ENCODE data around the gene SPEN. TPM values are rescaled to one million over a fixed set of nuclear protein-coding genes. Genes with fewer than 3 reads are reported as not detected.

Gene SPEN
- total and polyA plus RNA-seq, 9 of the 15 experiments (the other 6 are each of a cell fraction or from before 2014, with no cell fraction given): 5.7 to 87.5 (median 27.2) TPM

GRCh38 chr1:15848143-15848928 lies 829 bp downstream of the SPEN start (continued):
- no peak for TF ChIP-seq MYC (IDR thresholded peaks at IDR 0.05; ENCODE audit: low read depth, low read length)
- no peak for TF ChIP-seq MYC (CRISPR knock-in tag; IDR thresholded peaks at IDR 0.05; ENCODE audit: borderline replicate concordance, low read depth)
- peak; percentile 97 for TF ChIP-seq RBBP5 (IDR thresholded peaks at IDR 0.05; ENCODE audit: borderline replicate concordance, insufficient read depth, low read length, poor library complexity, severe bottlenecking)
- TF ChIP-seq CBX3 (IDR thresholded peaks at IDR 0.05; ENCODE audit: borderline replicate concordance in 1 of 2, low read length in 2 of 2): no peak
- TF ChIP-seq CXXC5 (CRISPR knock-in tag; IDR thresholded peaks at IDR 0.05): no peak; the same call in 1 of the 2 replicates
- no peak for TF ChIP-seq SNRNP70 (optimal IDR thresholded peaks at IDR 0.05; ENCODE audit: low read depth, low read length)
- no peak for TF ChIP-seq KAT2B (IDR thresholded peaks at IDR 0.05; ENCODE audit: low read depth, low read length)
- TF ChIP-seq POLR2A (conservative IDR thresholded peaks at IDR 0.05): no peak
- peak in 1 of 2 experiments; percentile 23; a peak in 1 of 4 replicates for TF ChIP-seq FOXA3 (CRISPR knock-in tag; conservative IDR thresholded peaks at IDR 0.05 in 1 of 2, IDR thresholded peaks at IDR 0.05 in 1 of 2)
- TF ChIP-seq ERF (CRISPR knock-in tag; IDR thresholded peaks at IDR 0.05): no peak; the same call in 1 of the 2 replicates
- TF ChIP-seq ZNF23 (CRISPR knock-in tag; IDR thresholded peaks at IDR 0.05): no peak
- TF ChIP-seq SMC3 (conservative IDR thresholded peaks at IDR 0.05; ENCODE audit: insufficient read depth, low read depth, low read length): no peak
- TF ChIP-seq SREBF2 (CRISPR knock-in tag; IDR thresholded peaks at IDR 0.05): no peak
- TF ChIP-seq SRSF3 (IDR thresholded peaks at IDR 0.05; ENCODE audit: insufficient read depth, low read length): no peak
- peak in 1 of 2 experiments; percentile 66; a peak in 1 of 4 replicates for TF ChIP-seq NONO (IDR thresholded peaks at IDR 0.05; ENCODE audit: low read depth in 2 of 2, low read length in 1 of 2)
- no peak; the same call in 1 of the 2 replicates for TF ChIP-seq ZNF277 (CRISPR knock-in tag; IDR thresholded peaks at IDR 0.05; ENCODE audit: borderline replicate concordance)
- TF ChIP-seq NR2C1 (IDR thresholded peaks at IDR 0.05): no peak
- TF ChIP-seq NR2C1 (tag; IDR thresholded peaks at IDR 0.05): no peak
- TF ChIP-seq ZNF134 (CRISPR knock-in tag; conservative IDR thresholded peaks at IDR 0.05): no peak
- TF ChIP-seq, protein P1, sequence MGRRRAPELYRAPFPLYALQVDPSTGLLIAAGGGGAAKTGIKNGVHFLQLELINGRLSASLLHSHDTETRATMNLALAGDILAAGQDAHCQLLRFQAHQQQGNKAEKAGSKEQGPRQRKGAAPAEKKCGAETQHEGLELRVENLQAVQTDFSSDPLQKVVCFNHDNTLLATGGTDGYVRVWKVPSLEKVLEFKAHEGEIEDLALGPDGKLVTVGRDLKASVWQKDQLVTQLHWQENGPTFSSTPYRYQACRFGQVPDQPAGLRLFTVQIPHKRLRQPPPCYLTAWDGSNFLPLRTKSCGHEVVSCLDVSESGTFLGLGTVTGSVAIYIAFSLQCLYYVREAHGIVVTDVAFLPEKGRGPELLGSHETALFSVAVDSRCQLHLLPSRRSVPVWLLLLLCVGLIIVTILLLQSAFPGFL (CRISPR knock-in tag; IDR thresholded peaks at IDR 0.05): peak; percentile 96; the same call in 1 of the 2 replicates
- no peak for TF ChIP-seq ZZZ3 (IDR thresholded peaks at IDR 0.05)
- no peak for TF ChIP-seq ZNF699 (CRISPR knock-in tag; IDR thresholded peaks at IDR 0.05; ENCODE audit: insufficient replicate concordance)
- TF ChIP-seq TRIM28 (IDR thresholded peaks at IDR 0.05): no peak
- TF ChIP-seq KLF6 (CRISPR knock-in tag; IDR thresholded peaks at IDR 0.05; ENCODE audit: borderline replicate concordance): no peak
- TF ChIP-seq HOXB6 (CRISPR knock-in tag; IDR thresholded peaks at IDR 0.05; ENCODE audit: borderline replicate concordance): no peak
- TF ChIP-seq KDM5B (IDR thresholded peaks at IDR 0.05; ENCODE audit: insufficient replicate concordance, low read depth, low read length): peak; percentile 28
- no peak for TF ChIP-seq ZNF224 (CRISPR knock-in tag; IDR thresholded peaks at IDR 0.05)
- no peak for TF ChIP-seq SRF (CRISPR knock-in tag; IDR thresholded peaks at IDR 0.05)

All from K562 (cell line).